HepG2 (cell line): ENCODE measurements around the gene P3R3URF. TPM values are rescaled to one million over a fixed set of nuclear protein-coding genes. Genes with fewer than 3 reads are reported as not detected.

Source experiments
- ATF7 ChIP-seq, 2 experiments: fragments of 450-650 bp in 1 of 2; sonication (generic) in 1 of 2; formaldehyde crosslinking in 1 of 2; IDR thresholded peaks; 2 replicates each; pipeline versions ENCODE4 v1.4.0 to v1.6.1; 2016 to 2020; ENCODE audit warnings: antibody characterized with exemption in 1 of 2, mild to moderate bottlenecking in 1 of 2, missing genetic modification reagents in 1 of 2
- FOXO1 ChIP-seq: sonication (generic); formaldehyde crosslinking; IDR thresholded peaks from 2 replicates; pipeline ENCODE4 v1.4.0; 2020; ENCODE audit warnings: missing genetic modification reagents
- HMGA1 ChIP-seq: sonication (generic); formaldehyde crosslinking; conservative IDR thresholded peaks from 2 replicates; pipeline ENCODE4 v1.4.0; 2020; ENCODE audit warnings: missing genetic modification reagents
- MIXL1 ChIP-seq: IDR thresholded peaks from 2 replicates; pipeline ENCODE4 v1.6.1; 2016
- MTA1 ChIP-seq: sonication (generic); formaldehyde crosslinking; IDR thresholded peaks from 2 replicates; pipeline ENCODE4 v1.4.0; 2020; ENCODE audit warnings: missing genetic modification reagents, mild to moderate bottlenecking, borderline replicate concordance
- NCOA5 ChIP-seq: sonication (generic); formaldehyde crosslinking; IDR thresholded peaks from 2 replicates; pipeline ENCODE4 v1.4.0; 2020; ENCODE audit warnings: missing genetic modification reagents
- RXRA ChIP-seq: sonication (generic); formaldehyde crosslinking; IDR thresholded peaks from 2 replicates; pipeline ENCODE4 v1.5.1; 2020; ENCODE audit warnings: missing genetic modification reagents
- SCMH1 ChIP-seq: sonication (generic); formaldehyde crosslinking; IDR thresholded peaks from 2 replicates; pipeline ENCODE4 v1.9.0; 2021; ENCODE audit warnings: missing genetic modification reagents, mild to moderate bottlenecking, borderline replicate concordance
- SKI ChIP-seq: fragments of 450-650 bp; IDR thresholded peaks from one replicate; pipeline ENCODE4 v1.6.1; 2018; ENCODE audit warnings: mild to moderate bottlenecking; ENCODE audit not compliant: partially characterized antibody
- TAF15 ChIP-seq: fragments of 200-400 bp; formaldehyde crosslinking; IDR thresholded peaks from one replicate; pipeline ENCODE4 v1.6.1; 2018; ENCODE audit warnings: mild to moderate bottlenecking, low read depth, low read length; ENCODE audit not compliant: poor library complexity, severe bottlenecking
- THAP11 ChIP-seq: IDR thresholded peaks from 2 replicates; pipeline ENCODE4 v1.6.1; 2016; ENCODE audit warnings: missing biosample characterization, missing genetic modification reagents
- ZNF101 ChIP-seq: sonication (generic); formaldehyde crosslinking; IDR thresholded peaks from 2 replicates; pipeline ENCODE4 v1.4.0; 2020; ENCODE audit warnings: mild to moderate bottlenecking, low read depth, missing genetic modification reagents, borderline replicate concordance
- ZNF382 ChIP-seq: sonication (generic); formaldehyde crosslinking; IDR thresholded peaks from 2 replicates; pipeline ENCODE4 v1.5.0; 2020; ENCODE audit warnings: missing genetic modification reagents, mild to moderate bottlenecking, borderline replicate concordance
- ZNF530 ChIP-seq: sonication (generic); formaldehyde crosslinking; IDR thresholded peaks from 2 replicates; pipeline ENCODE4 v1.5.0; 2020; ENCODE audit warnings: low read depth, mild to moderate bottlenecking, missing genetic modification reagents
- ZNF766 ChIP-seq: sonication (generic); formaldehyde crosslinking; IDR thresholded peaks from 2 replicates; pipeline ENCODE4 v1.5.0; 2020; ENCODE audit warnings: missing genetic modification reagents, borderline replicate concordance
- ZNF782 ChIP-seq: sonication (generic); formaldehyde crosslinking; IDR thresholded peaks from 2 replicates; pipeline ENCODE4 v1.4.0; 2020; ENCODE audit warnings: missing genetic modification reagents, mild to moderate bottlenecking, borderline replicate concordance
- polyA plus RNA-seq, 8 experiments: library from polyadenylated mRNA; depleted of rRNA in 3 of 8; stranded (reverse) in 7 of 8; unstranded in 1 of 8; fragments of >200 nt; fragmentation: Illumina TruSeq in 4 of 8; extraction: Trizol in 4 of 8; gene quantifications; 2 replicates each; pipeline versions ENCODE4 v1.2.1 to v1.2.3, GENCODE V29; 2011 to 2016; ENCODE audit warnings: low read depth in 4 of 8, missing spikeins in 1 of 8, mixed read lengths in 1 of 8; ENCODE audit not compliant: insufficient read depth in 1 of 8
- total RNA-seq, 5 experiments: library from RNA; depleted of rRNA; stranded (reverse); fragments of >200 nt; fragmentation: Illumina TruSeq; extraction: Trizol; gene quantifications; 2 replicates each; pipeline ENCODE4 v1.2.3, GENCODE V29; 2016; ENCODE audit warnings: low read depth in 1 of 5
- TF ChIP-seq, protein P1 (sequence below): sonication (generic); formaldehyde crosslinking; IDR thresholded peaks from 2 replicates; pipeline ENCODE4 v1.5.1; 2020; ENCODE audit warnings: mild to moderate bottlenecking, missing genetic modification reagents, borderline replicate concordance
- TF ChIP-seq, protein P2 (sequence below): sonication (generic); formaldehyde crosslinking; IDR thresholded peaks from 2 replicates; pipeline ENCODE4 v1.8.0; 2022; ENCODE audit warnings: mild to moderate bottlenecking, missing genetic modification reagents, moderate library complexity
- TF ChIP-seq, protein P3 (sequence below): sonication (generic); formaldehyde crosslinking; IDR thresholded peaks from 2 replicates; pipeline ENCODE4 v1.4.0; 2020; ENCODE audit warnings: missing genetic modification reagents, borderline replicate concordance
- TF ChIP-seq, protein P4 (sequence below): sonication (generic); formaldehyde crosslinking; IDR thresholded peaks from 2 replicates; pipeline ENCODE4 v1.5.0; 2020; ENCODE audit warnings: missing genetic modification reagents
- TF ChIP-seq, protein P5 (sequence below): sonication (generic); formaldehyde crosslinking; IDR thresholded peaks from 2 replicates; pipeline ENCODE4 v1.4.0; 2020; ENCODE audit warnings: mild to moderate bottlenecking, missing genetic modification reagents

Gene P3R3URF
- total and polyA plus RNA-seq, 2 of the 13 experiments (the other 11 are each of a cell fraction or from before 2014, with no cell fraction given) = not detected

DNA sequence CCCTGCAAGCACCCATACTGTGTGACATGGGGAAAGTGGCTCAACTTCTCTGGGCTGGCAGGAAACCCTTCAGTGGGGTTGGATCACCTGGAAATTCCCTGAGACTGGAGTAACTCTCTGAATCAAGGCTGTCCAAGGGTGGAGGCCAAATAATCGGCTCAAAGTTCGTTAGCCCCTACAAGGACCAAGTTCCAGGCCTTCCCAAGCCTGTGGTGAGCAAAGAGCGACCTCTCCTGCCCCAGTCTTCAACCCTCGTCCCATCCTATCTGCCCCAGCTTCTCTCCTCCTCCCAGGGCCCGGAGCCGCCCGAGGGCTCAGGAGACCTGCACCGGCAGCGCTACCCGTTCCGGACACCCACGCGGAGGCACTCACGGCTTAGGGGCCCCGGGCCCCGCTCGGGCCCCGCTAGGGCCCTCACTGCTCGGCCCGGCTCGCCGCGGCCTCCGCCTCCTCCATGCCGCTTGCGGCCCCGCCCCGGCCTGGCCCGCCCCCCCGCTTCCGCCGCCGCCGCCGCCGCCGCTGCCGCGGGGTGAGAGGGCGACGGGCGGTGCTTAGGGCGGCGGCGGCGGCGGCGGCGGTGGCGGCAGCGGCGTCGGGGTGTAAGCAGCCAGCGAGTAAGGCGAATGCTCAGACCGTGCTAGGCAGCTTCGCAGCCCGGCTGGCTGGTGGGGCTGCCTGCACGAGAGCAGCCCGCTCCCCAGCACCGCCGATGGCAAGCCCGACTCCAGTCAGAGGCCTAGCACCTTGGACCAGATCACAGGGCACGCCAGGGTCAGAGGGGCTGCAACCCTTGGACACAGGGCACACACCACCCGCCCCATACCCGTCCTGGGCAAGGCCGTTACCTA lies 21.9 kb upstream of the P3R3URF start, which contains the start of gene POMGNT1 (continued):
- TF ChIP-seq, protein P1, sequence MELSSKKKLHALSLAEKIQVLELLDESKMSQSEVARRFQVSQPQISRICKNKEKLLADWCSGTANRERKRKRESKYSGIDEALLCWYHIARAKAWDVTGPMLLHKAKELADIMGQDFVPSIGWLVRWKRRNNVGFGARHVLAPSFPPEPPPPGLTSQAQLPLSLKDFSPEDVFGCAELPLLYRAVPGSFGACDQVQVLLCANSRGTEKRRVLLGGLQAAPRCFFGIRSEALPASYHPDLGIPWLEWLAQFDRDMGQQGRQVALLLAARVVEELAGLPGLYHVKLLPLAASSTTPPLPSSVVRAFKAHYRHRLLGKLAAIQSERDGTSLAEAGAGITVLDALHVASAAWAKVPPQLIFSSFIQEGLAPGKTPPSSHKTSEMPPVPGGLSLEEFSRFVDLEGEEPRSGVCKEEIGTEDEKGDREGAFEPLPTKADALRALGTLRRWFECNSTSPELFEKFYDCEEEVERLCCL (CRISPR knock-in tag) = no peak
- 0 out of 2 replicates have a peak, but pooled peaks have one; percentile 14 for TF ChIP-seq FOXO1 (CRISPR knock-in tag)
- TF ChIP-seq THAP11 (CRISPR knock-in tag) = 0 out of 2 replicates have a peak, but pooled peaks have one; percentile 14
- TF ChIP-seq ZNF101 = no peak
- TF ChIP-seq MIXL1 (CRISPR knock-in tag) = no peak
- no peak for TF ChIP-seq ZNF530 (CRISPR knock-in tag)
- no peak for TF ChIP-seq ZNF382 (CRISPR knock-in tag)
- TF ChIP-seq ATF7 (IDR thresholded peaks at IDR 0.05) = no peak
- TF ChIP-seq ATF7 (CRISPR knock-in tag; IDR thresholded peaks at IDR 0.05) = no peak
- TF ChIP-seq TAF15 = no peak
- TF ChIP-seq, protein P2, sequence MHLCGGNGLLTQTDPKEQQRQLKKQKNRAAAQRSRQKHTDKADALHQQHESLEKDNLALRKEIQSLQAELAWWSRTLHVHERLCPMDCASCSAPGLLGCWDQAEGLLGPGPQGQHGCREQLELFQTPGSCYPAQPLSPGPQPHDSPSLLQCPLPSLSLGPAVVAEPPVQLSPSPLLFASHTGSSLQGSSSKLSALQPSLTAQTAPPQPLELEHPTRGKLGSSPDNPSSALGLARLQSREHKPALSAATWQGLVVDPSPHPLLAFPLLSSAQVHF (CRISPR knock-in tag) = no peak
- TF ChIP-seq SCMH1 (CRISPR knock-in tag) = no peak
- TF ChIP-seq MTA1 (CRISPR knock-in tag) = no peak
- TF ChIP-seq, protein P3, sequence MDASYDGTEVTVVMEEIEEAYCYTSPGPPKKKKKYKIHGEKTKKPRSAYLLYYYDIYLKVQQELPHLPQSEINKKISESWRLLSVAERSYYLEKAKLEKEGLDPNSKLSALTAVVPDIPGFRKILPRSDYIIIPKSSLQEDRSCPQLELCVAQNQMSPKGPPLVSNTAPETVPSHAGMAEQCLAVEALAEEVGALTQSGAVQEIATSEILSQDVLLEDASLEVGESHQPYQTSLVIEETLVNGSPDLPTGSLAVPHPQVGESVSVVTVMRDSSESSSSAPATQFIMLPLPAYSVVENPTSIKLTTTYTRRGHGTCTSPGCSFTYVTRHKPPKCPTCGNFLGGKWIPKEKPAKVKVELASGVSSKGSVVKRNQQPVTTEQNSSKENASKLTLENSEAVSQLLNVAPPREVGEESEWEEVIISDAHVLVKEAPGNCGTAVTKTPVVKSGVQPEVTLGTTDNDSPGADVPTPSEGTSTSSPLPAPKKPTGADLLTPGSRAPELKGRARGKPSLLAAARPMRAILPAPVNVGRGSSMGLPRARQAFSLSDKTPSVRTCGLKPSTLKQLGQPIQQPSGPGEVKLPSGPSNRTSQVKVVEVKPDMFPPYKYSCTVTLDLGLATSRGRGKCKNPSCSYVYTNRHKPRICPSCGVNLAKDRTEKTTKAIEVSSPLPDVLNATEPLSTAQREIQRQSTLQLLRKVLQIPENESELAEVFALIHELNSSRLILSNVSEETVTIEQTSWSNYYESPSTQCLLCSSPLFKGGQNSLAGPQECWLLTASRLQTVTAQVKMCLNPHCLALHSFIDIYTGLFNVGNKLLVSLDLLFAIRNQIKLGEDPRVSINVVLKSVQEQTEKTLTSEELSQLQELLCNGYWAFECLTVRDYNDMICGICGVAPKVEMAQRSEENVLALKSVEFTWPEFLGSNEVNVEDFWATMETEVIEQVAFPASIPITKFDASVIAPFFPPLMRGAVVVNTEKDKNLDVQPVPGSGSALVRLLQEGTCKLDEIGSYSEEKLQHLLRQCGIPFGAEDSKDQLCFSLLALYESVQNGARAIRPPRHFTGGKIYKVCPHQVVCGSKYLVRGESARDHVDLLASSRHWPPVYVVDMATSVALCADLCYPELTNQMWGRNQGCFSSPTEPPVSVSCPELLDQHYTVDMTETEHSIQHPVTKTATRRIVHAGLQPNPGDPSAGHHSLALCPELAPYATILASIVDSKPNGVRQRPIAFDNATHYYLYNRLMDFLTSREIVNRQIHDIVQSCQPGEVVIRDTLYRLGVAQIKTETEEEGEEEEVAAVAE (CRISPR knock-in tag) = no peak
- 0 out of 2 replicates have a peak, but pooled peaks have one; percentile 21 for TF ChIP-seq ZNF766
- TF ChIP-seq SKI = peak; percentile 47
- TF ChIP-seq NCOA5 (CRISPR knock-in tag) = no peak
- TF ChIP-seq, protein P4, sequence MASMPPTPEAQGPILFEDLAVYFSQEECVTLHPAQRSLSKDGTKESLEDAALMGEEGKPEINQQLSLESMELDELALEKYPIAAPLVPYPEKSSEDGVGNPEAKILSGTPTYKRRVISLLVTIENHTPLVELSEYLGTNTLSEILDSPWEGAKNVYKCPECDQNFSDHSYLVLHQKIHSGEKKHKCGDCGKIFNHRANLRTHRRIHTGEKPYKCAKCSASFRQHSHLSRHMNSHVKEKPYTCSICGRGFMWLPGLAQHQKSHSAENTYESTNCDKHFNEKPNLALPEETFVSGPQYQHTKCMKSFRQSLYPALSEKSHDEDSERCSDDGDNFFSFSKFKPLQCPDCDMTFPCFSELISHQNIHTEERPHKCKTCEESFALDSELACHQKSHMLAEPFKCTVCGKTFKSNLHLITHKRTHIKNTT (CRISPR knock-in tag) = no peak
- peak; percentile 28; the same call in 1 of the 2 replicates for TF ChIP-seq RXRA (CRISPR knock-in tag)
- TF ChIP-seq, protein P5, sequence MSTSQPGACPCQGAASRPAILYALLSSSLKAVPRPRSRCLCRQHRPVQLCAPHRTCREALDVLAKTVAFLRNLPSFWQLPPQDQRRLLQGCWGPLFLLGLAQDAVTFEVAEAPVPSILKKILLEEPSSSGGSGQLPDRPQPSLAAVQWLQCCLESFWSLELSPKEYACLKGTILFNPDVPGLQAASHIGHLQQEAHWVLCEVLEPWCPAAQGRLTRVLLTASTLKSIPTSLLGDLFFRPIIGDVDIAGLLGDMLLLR = 0 out of 2 replicates have a peak, but pooled peaks have one; percentile 15
- TF ChIP-seq HMGA1 (CRISPR knock-in tag) = no peak
- no peak for TF ChIP-seq ZNF782 (CRISPR knock-in tag)
